ENCODE measurements around the gene C9orf72. TPM values are rescaled to one million over a fixed set of nuclear protein-coding genes. Genes with fewer than 3 reads are reported as not detected.

The C9orf72 gene
- polyA plus RNA-seq, 2 of the 4 experiments (the other 2 are of a cell fraction): 4.0 to 16.4 TPM

- no peak for TF ChIP-seq MAFK (IDR thresholded peaks at IDR 0.05; ENCODE audit: partially characterized antibody)
These were observed 1.2 kb downstream of the C9orf72 start (continued) for GRCh38 chr9:27572061-27572460.

GRCh38 chr9:27571011-27571410 lies 2.3 kb downstream of the C9orf72 start:
- no peak for TF ChIP-seq NPAS2 (CRISPR knock-in tag; IDR thresholded peaks at IDR 0.05; ENCODE audit: borderline replicate concordance)
- no peak for TF ChIP-seq CEBPB (IDR thresholded peaks at IDR 0.05)
- FAIRE-seq (no peak), ATAC-seq (no peak), DNase-seq (ENCODE audit: low read depth in 1 of 2, low spot score in 1 of 2) (no peak)
- Histone ChIP-seq H3K9me3 (no peaks in the 10 kb centered on the region), H3K4me2 (no peak overlapping the region), H3K4me1 (peaks cover 9% of the 10 kb centered on the region; the same call in 1 of the 3 replicates), H3K4me3 (no peak overlapping the region), H3K27ac (no peak overlapping the region)
- WGBS (ENCODE audit: missing lambda C conversion rate): 90% methylated on average over 4 of the region's 4 CpGs
- ChIA-PET POLR2A (no interaction called here), CTCF (interaction anchor here (0.6 to 1.6 kb wide), 3 partner anchors 23 to 49 kb away, joined by 3 to 5 read pairs (median 5); no protein-coding TSS in a partner anchor)

- H3K4me2 ChIP-seq: no peak overlapping the region
- no peak overlapping the region for H3K4me3 ChIP-seq
- CTCF ChIA-PET: interaction anchor here (0.7 to 1.6 kb wide), 3 partner anchors 21 to 236 kb away, joined by 3 to 5 read pairs (median 3); no protein-coding TSS in a partner anchor
- no peak overlapping the region for H3K27ac ChIP-seq
- FAIRE-seq (no peak), ATAC-seq (no peak), DNase-seq (ENCODE audit: low read depth in 1 of 2, low spot score in 1 of 2) (no peak)
- POLR2A ChIA-PET: no interaction called here
- H3K9me3 ChIP-seq: no peaks in the 10 kb centered on the region
- WGBS (ENCODE audit: missing lambda C conversion rate): 15% methylated on average over 2 of the region's 2 CpGs
- peaks cover 7% of the 10 kb centered on the region; the same call in 1 of the 3 replicates for H3K4me1 ChIP-seq
- TF ChIP-seq JUNB (IDR thresholded peaks at IDR 0.05) (no peak), ZNF302 (CRISPR knock-in tag; IDR thresholded peaks at IDR 0.05) (no peak), JUN (IDR thresholded peaks at IDR 0.05) (no peak), HOXB5 (CRISPR knock-in tag; IDR thresholded peaks at IDR 0.05) (no peak), ZC3H11A (IDR thresholded peaks at IDR 0.05) (no peak), MAX (IDR thresholded peaks at IDR 0.05) (no peak), FOSL2 (IDR thresholded peaks at IDR 0.05) (no peak), FOSL2 (CRISPR knock-in tag; IDR thresholded peaks at IDR 0.05) (no peak), FOXS1 (CRISPR knock-in tag; IDR thresholded peaks at IDR 0.05) (no peak), RCOR1 (IDR thresholded peaks at IDR 0.05; ENCODE audit: low read depth, low read length) (no peak), MAZ (IDR thresholded peaks at IDR 0.05; ENCODE audit: borderline replicate concordance, low read depth, low read length) (no peak), NFE2L2 (conservative IDR thresholded peaks at IDR 0.05; ENCODE audit: low read length) (no peak)
These were observed 3.9 kb downstream of the C9orf72 start for GRCh38 chr9:27569406-27569805.

- ATAC-seq (no peak), FAIRE-seq (no peak), DNase-seq (ENCODE audit: low read depth in 1 of 2, low spot score in 1 of 2) (no peak)
- no peak overlapping the region for H3K4me3 ChIP-seq
- WGBS (ENCODE audit: missing lambda C conversion rate): 83% methylated on average over 1 of the region's 1 CpG
- TF ChIP-seq MYC (IDR thresholded peaks at IDR 0.05; ENCODE audit: borderline replicate concordance, low read length) (no peak), CBX8 (IDR thresholded peaks at IDR 0.05) (no peak), HOXB5 (CRISPR knock-in tag; IDR thresholded peaks at IDR 0.05) (no peak), HDAC2 (IDR thresholded peaks at IDR 0.05) (no peak), KDM5A (IDR thresholded peaks at IDR 0.05) (no peak), E2F6 (IDR thresholded peaks at IDR 0.05; ENCODE audit: borderline replicate concordance, low read depth) (no peak), ZC3H11A (IDR thresholded peaks at IDR 0.05) (no peak), MAX (IDR thresholded peaks at IDR 0.05) (no peak), HES2 (IDR thresholded peaks at IDR 0.05) (no peak), PHF8 (IDR thresholded peaks at IDR 0.05; ENCODE audit: borderline replicate concordance, low read depth) (no peak), RCOR1 (IDR thresholded peaks at IDR 0.05; ENCODE audit: low read depth, low read length) (no peak), TP53 (CRISPR knock-in tag; IDR thresholded peaks at IDR 0.05) (no peak)
- ChIA-PET POLR2A (no interaction called here), CTCF (interaction anchor here (3.5 kb wide), 1 partner anchor 18 kb away, joined by 13 read pairs; no protein-coding TSS in a partner anchor)
- H3K9me3 ChIP-seq: no peaks in the 10 kb centered on the region
- H3K4me1 ChIP-seq: no peaks in the 10 kb centered on the region; the same call in 2 of the 3 replicates
- H3K27ac ChIP-seq: no peak overlapping the region
- H3K4me2 ChIP-seq: no peak overlapping the region
These were observed 7.2 kb downstream of the C9orf72 start for GRCh38 chr9:27566118-27566517.

Measured in A549 (cell line).